ENCODE results near the gene EIF3F. TPM values are rescaled to one million over a fixed set of nuclear protein-coding genes. Genes with fewer than 3 reads are reported as not detected.
A peak's percentile ranks its signal among the peaks of the same experiment; 100 is the strongest.

The EIF3F gene, protein sequence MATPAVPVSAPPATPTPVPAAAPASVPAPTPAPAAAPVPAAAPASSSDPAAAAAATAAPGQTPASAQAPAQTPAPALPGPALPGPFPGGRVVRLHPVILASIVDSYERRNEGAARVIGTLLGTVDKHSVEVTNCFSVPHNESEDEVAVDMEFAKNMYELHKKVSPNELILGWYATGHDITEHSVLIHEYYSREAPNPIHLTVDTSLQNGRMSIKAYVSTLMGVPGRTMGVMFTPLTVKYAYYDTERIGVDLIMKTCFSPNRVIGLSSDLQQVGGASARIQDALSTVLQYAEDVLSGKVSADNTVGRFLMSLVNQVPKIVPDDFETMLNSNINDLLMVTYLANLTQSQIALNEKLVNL
- total RNA-seq (100 to 1,000 TPM; 134 to 181 (median 147) TPM), polyA plus RNA-seq (100 to 1,000 TPM; 103 to 434 TPM)
- long read RNA-seq, donor 1, transcript EIF3F-203 (3 exons, 609 nt) = minor isoform, 5 of 201 reads
- long read RNA-seq, donor 1, transcript EIF3F-201 (8 exons, 1,254 nt) = major isoform, 187 of 201 reads
- long read RNA-seq, donor 1, partial matches to known transcripts = 5 of 201 reads
- long read RNA-seq, donor 1, other reads (novel, unspliced or antisense) = 4 of 201 reads
- long read RNA-seq, donor 2, transcript EIF3F-201 (8 exons, 1,254 nt) = major isoform, 747 of 768 reads
- long read RNA-seq, donor 2, partial matches to known transcripts = 3 of 768 reads
- long read RNA-seq, donor 2, other reads (novel, unspliced or antisense) = 17 of 768 reads
- long read RNA-seq, donor 3, transcript EIF3F-201 (8 exons, 1,254 nt) = major isoform, 112 of 120 reads
- long read RNA-seq, donor 3, partial matches to known transcripts = 3 of 120 reads
- long read RNA-seq, donor 3, other reads (novel, unspliced or antisense) = 4 of 120 reads

DNA sequence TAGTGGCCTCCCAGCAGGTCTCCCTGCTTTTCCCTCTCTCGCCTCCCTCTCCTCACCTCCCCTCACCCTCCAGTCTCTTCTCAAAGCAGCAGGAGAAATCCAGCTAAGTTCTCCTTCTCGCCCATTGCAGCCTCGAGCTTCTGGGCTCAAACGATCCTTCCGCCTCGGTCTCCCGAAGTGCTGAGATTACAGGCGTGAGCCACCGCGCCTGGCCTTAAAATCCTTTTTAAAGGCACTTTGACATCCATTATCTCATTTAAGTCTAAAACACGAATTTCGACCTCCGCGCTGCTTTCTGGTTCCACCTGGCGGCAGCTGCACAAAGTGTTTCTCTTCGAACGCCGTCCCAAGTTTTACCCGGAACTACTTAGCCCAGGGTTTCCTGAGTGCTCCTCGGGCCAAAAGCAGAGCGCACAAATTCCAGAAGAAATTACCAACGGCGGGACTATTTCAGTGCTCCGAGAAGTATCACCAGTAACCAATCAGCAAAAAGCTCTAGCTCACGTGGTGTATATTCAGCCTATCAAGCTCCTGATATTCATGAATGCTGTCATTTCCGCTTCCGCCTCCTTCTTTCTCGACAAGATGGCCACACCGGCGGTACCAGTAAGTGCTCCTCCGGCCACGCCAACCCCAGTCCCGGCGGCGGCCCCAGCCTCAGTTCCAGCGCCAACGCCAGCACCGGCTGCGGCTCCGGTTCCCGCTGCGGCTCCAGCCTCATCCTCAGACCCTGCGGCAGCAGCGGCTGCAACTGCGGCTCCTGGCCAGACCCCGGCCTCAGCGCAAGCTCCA lies at the start of gene EIF3F:
EIF3F (plus strand) TSS at position 570 of the 792 bp plus-strand sequence; CDS start at position 586, 16 bp downstream.
- intact Hi-C loops (cut with DNase I) = loop anchor here (1.0 to 10.0 kb wide), 9 partner anchors 94 to 892 kb away; partner anchors contain the start of gene PPFIBP2 (in 1 of the 10)
- 0 to 2% (median 1%) methylated on average over 25 to 47 of the region's 47 CpGs for WGBS, 4 donors
- Histone ChIP-seq H3K9me3 (no peaks in the 10 kb centered on the region), H3K4me1 (peaks cover 9 to 36% (median 25%) of the 10 kb centered on the region in 12 donors), H3K27me3 (no peaks in the 10 kb centered on the region), H3K36me3 (peaks cover 0 to 25% (median 17%) of the 10 kb centered on the region in 9 donors), H3K4me3 (peak within 1 kb of the TSS; percentile 64 to 93 (median 74)), H3K27ac (peak within 1 kb of the TSS; percentile 11 to 82 (median 67))
- TF ChIP-seq, protein P1, sequence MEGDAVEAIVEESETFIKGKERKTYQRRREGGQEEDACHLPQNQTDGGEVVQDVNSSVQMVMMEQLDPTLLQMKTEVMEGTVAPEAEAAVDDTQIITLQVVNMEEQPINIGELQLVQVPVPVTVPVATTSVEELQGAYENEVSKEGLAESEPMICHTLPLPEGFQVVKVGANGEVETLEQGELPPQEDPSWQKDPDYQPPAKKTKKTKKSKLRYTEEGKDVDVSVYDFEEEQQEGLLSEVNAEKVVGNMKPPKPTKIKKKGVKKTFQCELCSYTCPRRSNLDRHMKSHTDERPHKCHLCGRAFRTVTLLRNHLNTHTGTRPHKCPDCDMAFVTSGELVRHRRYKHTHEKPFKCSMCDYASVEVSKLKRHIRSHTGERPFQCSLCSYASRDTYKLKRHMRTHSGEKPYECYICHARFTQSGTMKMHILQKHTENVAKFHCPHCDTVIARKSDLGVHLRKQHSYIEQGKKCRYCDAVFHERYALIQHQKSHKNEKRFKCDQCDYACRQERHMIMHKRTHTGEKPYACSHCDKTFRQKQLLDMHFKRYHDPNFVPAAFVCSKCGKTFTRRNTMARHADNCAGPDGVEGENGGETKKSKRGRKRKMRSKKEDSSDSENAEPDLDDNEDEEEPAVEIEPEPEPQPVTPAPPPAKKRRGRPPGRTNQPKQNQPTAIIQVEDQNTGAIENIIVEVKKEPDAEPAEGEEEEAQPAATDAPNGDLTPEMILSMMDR (IDR thresholded peaks at IDR 0.05) = peak; percentile 75 to 96 (median 84)
- TF ChIP-seq POLR2A (IDR thresholded peaks at IDR 0.05) = peak in 1 of 2 donors; percentile 52
- ATAC-seq = peak; percentile 99 to 100 (median 100)
- peak; percentile 87 to 96 (median 91) for DNase-seq

DNA sequence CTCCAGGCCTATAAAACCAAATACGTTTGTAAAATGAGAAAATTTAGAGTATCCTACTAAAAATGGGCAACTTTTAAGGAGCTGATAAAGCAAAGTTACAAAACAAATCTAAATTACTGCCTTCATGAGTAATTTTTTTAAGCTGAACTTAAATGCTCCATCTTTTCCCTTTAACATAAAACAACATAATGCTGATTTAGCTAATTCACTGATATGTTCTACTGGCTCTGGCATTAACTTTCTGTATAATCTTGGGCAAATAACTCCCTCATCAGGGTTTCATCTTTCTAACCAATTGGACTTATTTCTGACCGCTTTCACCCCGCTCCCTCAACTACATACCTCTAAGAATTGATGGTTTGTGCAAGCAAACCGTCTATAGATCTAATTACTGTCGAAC lies 46.0 kb upstream of the EIF3F start:
- intact Hi-C loops (cut with DNase I) = no loop called here
- 43 to 70% (median 58%) methylated on average over 5 of the region's 5 CpGs for WGBS, 4 donors
- no peak overlapping the region for H3K4me3 ChIP-seq
- DNase-seq (no peak), ATAC-seq (no peak)
- TF ChIP-seq, protein P1 (IDR thresholded peaks at IDR 0.05) = no peak
- no peak for TF ChIP-seq POLR2A (IDR thresholded peaks at IDR 0.05)
- peaks cover 0 to 27% (median 18%) of the 10 kb centered on the region in 12 donors for H3K9me3 ChIP-seq
- H3K36me3 ChIP-seq = no peaks in the 10 kb centered on the region
- no peaks in the 10 kb centered on the region for H3K4me1 ChIP-seq
- no peak overlapping the region for H3K27ac ChIP-seq
- peaks cover 0 to 3% (median 0%) of the 10 kb centered on the region in 9 donors for H3K27me3 ChIP-seq

DNA sequence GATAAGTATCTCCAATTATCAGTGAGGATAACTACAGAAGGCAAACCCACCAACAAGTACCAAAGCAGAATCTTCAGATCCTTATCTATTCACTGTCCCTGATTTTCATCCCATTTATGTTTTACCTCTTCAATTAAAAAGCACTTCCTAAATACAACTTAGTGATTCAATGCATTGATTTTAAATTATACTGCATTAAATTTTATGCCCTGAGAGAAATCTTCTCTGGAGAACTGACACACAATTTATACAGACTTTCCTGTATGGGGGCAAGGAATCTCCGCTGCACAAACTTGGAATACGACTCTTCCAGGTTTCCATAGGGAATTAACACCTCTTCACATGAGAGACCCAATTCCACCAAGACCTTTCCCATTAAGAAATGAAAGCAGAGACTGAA lies 45.5 kb upstream of the EIF3F start, which contains the start of gene OR10A3:
OR10A3 (minus strand) TSS at position 101 of the 400 bp plus-strand sequence. CDS start 2,188 bp downstream, outside the sequence.
- 87 to 96% (median 89%) methylated on average over 2 of the region's 2 CpGs for WGBS, 4 donors
- intact Hi-C loops (cut with DNase I) = no loop called here
- Histone ChIP-seq H3K36me3 (no peaks in the 10 kb centered on the region), H3K27ac (no peak within 1 kb of the TSS), H3K4me3 (no peak within 1 kb of the TSS), H3K27me3 (peaks cover 0 to 5% (median 0%) of the 10 kb centered on the region in 9 donors), H3K4me1 (no peaks in the 10 kb centered on the region), H3K9me3 (peaks cover 0 to 27% (median 18%) of the 10 kb centered on the region in 12 donors)
- TF ChIP-seq, protein P1 (IDR thresholded peaks at IDR 0.05) = no peak
- TF ChIP-seq POLR2A (IDR thresholded peaks at IDR 0.05) = no peak
- DNase-seq (no peak), ATAC-seq (no peak)
